ENCODE data around the gene VWF.

Gene VWF

DNA sequence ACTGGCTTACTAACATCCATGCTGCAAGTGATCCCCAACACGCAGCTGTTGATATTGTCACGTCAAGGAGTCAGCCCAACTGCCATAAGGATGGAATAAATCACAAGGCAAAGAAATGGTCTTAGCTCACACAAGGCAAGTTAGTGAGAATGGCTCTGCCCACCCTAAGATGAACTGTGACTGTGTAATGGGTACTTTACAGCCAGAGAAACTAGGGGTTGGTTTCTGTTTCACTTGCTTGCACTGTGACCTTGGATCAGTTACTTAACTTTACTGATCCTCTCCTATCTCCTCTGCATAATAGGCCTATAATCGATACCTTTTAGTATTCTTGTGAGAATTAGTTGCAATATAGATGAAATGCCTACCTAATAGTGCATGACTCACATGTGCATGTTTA, 127.2 kb downstream of the VWF start:
- TF ChIP-seq GABPA (IDR thresholded peaks at IDR 0.05; ENCODE audit: low read depth), result no peak
- TF ChIP-seq SPI1 (IDR thresholded peaks at IDR 0.05; ENCODE audit: borderline replicate concordance, low read depth), result no peak
- no peak for TF ChIP-seq POLR2AphosphoS5 (IDR thresholded peaks at IDR 0.05; ENCODE audit: low read depth)
- TF ChIP-seq, protein P1, sequence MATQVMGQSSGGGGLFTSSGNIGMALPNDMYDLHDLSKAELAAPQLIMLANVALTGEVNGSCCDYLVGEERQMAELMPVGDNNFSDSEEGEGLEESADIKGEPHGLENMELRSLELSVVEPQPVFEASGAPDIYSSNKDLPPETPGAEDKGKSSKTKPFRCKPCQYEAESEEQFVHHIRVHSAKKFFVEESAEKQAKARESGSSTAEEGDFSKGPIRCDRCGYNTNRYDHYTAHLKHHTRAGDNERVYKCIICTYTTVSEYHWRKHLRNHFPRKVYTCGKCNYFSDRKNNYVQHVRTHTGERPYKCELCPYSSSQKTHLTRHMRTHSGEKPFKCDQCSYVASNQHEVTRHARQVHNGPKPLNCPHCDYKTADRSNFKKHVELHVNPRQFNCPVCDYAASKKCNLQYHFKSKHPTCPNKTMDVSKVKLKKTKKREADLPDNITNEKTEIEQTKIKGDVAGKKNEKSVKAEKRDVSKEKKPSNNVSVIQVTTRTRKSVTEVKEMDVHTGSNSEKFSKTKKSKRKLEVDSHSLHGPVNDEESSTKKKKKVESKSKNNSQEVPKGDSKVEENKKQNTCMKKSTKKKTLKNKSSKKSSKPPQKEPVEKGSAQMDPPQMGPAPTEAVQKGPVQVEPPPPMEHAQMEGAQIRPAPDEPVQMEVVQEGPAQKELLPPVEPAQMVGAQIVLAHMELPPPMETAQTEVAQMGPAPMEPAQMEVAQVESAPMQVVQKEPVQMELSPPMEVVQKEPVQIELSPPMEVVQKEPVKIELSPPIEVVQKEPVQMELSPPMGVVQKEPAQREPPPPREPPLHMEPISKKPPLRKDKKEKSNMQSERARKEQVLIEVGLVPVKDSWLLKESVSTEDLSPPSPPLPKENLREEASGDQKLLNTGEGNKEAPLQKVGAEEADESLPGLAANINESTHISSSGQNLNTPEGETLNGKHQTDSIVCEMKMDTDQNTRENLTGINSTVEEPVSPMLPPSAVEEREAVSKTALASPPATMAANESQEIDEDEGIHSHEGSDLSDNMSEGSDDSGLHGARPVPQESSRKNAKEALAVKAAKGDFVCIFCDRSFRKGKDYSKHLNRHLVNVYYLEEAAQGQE (IDR thresholded peaks at IDR 0.05; ENCODE audit: insufficient replicate concordance, low read depth), result no peak
- TF ChIP-seq, protein P2, sequence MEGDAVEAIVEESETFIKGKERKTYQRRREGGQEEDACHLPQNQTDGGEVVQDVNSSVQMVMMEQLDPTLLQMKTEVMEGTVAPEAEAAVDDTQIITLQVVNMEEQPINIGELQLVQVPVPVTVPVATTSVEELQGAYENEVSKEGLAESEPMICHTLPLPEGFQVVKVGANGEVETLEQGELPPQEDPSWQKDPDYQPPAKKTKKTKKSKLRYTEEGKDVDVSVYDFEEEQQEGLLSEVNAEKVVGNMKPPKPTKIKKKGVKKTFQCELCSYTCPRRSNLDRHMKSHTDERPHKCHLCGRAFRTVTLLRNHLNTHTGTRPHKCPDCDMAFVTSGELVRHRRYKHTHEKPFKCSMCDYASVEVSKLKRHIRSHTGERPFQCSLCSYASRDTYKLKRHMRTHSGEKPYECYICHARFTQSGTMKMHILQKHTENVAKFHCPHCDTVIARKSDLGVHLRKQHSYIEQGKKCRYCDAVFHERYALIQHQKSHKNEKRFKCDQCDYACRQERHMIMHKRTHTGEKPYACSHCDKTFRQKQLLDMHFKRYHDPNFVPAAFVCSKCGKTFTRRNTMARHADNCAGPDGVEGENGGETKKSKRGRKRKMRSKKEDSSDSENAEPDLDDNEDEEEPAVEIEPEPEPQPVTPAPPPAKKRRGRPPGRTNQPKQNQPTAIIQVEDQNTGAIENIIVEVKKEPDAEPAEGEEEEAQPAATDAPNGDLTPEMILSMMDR (IDR thresholded peaks at IDR 0.05; ENCODE audit: insufficient read depth, low read length), result no peak
- no peak overlapping the region for H3K4me3 ChIP-seq (replicated peaks; ENCODE audit: insufficient read depth, low read length)
- no peak for DNase-seq (ENCODE audit: low read depth in 1 of 2, low spot score in 1 of 2)
- no peak overlapping the region for H3K27ac ChIP-seq (replicated peaks)
- H3K27me3 ChIP-seq (ENCODE audit: insufficient read depth, poor library complexity, severe bottlenecking), result peaks cover 3% of the 10 kb centered on the region

- no peak overlapping the region for H3K4me3 ChIP-seq (replicated peaks; ENCODE audit: insufficient read depth, low read length)
- no peak for DNase-seq (ENCODE audit: low read depth in 1 of 2, low spot score in 1 of 2)
- peaks cover 2% of the 10 kb centered on the region for H3K27me3 ChIP-seq (ENCODE audit: insufficient read depth, poor library complexity, severe bottlenecking)
- no peak overlapping the region for H3K27ac ChIP-seq (replicated peaks)
- TF ChIP-seq, protein P1 (IDR thresholded peaks at IDR 0.05; ENCODE audit: insufficient replicate concordance, low read depth), result no peak
Observed at GRCh38 chr12:5996459-5996858, 128.0 kb downstream of the VWF start.

- no peak overlapping the region for H3K4me3 ChIP-seq (replicated peaks; ENCODE audit: insufficient read depth, low read length)
Observed at GRCh38 chr12:5989621-5990020, 134.8 kb downstream of the VWF start.

More at GRCh38 chr12:5989621-5990020, 134.8 kb downstream of the VWF start:
- H3K27ac ChIP-seq (replicated peaks), result no peak overlapping the region
- no peak for TF ChIP-seq GABPA (IDR thresholded peaks at IDR 0.05; ENCODE audit: low read depth)
- TF ChIP-seq, protein P1 (IDR thresholded peaks at IDR 0.05; ENCODE audit: insufficient replicate concordance, low read depth), result no peak
- TF ChIP-seq POLR2AphosphoS5 (IDR thresholded peaks at IDR 0.05; ENCODE audit: low read depth), result no peak
- TF ChIP-seq SPI1 (IDR thresholded peaks at IDR 0.05; ENCODE audit: borderline replicate concordance, low read depth), result no peak
- TF ChIP-seq, protein P2 (IDR thresholded peaks at IDR 0.05; ENCODE audit: insufficient read depth, low read length), result no peak
- H3K27me3 ChIP-seq (ENCODE audit: insufficient read depth, poor library complexity, severe bottlenecking), result no peaks in the 10 kb centered on the region
- DNase-seq (ENCODE audit: low read depth in 1 of 2, low spot score in 1 of 2), result no peak
